Measurements from ENCODE around the gene EIF4EBP2. TPM values are rescaled to one million over a fixed set of nuclear protein-coding genes. Genes with fewer than 3 reads are reported as not detected.

EIF4EBP2 gene
- total RNA-seq, 1 donor from 2014 or later, result 137 TPM

GRCh38 chr10:70378122-70378521, 25.8 kb upstream of the EIF4EBP2 start:
- DNase-seq (ENCODE audit: low spot score), result no peak

DNA sequence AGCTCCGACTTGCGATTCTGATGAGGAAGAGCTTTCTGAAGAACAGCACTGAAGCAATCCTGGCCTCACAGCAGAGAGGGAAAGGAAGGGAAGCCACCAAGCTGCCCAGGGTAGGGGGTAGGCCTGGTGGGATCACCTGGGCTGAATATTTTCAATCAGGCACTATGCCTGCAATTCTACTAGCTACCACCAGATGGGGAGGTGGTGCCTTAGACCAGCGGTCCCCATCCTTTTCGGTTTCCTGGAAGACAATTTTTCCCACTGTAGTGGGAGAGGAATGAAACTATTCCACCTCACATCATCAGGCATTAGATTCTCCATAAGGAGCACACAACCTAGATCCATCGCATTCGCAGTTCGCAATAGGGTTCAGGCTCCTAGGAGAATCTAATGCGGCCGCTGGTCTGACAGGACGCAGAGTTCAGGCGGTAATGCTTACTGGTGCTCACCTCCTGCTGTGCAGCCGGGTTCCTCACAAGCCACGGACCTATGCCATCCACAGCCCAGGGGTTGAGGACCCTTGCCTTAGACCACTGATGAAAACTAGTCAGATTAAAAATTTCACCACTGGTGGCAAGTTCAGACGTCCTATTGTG, 24.3 kb upstream of the EIF4EBP2 start:
- no peak for DNase-seq (ENCODE audit: low spot score)

GRCh38 chr10:70380350-70381135, 23.4 kb upstream of the EIF4EBP2 start:
- no peak for DNase-seq (ENCODE audit: low spot score)

DNA sequence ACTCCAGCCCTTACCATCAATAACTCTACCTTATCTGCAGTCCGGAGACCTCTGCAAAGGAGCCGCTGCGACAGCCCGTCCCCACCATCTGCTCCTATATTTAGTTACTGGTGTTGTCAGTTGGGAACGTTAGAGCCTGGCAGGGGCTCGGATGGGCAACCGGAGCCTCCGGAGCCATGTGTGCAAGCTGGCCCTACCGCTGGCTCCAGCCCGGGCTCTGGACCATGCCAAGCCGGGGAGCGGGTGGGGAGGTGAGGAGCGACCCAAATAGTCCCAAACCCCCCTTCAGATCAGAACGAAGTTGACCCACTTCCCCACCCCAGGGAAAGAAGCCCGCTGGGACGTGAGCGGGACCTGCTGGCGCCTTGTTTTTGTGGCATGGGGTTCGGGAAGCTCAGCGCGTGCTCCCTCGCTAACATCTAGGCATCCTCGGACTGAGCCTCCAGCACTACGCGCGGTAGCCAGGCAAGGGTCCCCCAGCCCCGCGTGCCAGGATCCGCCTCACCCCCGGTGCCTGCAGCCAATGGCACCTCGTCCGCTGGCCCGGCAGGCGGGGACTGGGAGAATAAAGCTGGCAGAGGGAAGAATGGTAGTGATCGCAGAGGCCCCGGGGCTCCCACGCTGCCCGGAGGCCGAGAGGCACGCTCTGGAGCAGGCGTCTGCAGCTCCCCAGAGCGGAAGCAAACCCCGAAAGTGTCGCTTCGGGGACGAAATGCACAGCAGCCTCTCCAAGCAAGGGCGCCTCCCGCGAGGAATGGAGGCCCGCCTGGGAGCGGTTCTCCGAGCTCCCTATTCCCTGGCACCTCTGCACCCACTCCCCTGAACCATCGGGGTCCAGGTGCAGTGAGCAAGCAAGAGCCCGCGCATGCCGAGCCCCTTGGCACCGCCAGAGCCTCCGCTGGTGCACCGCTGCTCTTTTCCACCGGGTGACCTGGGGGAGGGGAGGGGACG, 22.2 kb upstream of the EIF4EBP2 start:
- no peak for DNase-seq (ENCODE audit: low spot score)

DNA sequence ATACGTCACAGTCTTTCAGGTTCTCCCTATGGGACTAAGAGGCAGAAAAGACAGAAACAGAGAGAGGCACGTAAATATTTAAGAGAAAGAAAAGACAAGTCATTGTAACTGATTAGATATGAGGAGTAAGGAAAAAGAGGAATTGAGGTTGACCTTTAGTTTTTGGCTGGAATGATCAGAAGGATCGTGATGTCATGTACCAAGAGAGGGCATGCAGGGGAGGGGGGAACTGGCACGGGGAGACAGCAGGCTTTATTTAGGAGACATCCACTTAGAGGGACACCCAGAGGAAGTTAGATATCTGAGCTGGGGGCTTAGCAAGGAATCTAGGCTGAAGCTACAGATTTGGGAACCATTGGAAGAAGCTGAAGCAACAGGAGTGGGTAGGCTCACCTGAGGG, 12.3 kb upstream of the EIF4EBP2 start:
- DNase-seq (ENCODE audit: low spot score), result no peak

GRCh38 chr10:70396140-70396539, 7.8 kb upstream of the EIF4EBP2 start:
- DNase-seq (ENCODE audit: low spot score), result no peak

- DNase-seq (ENCODE audit: low spot score), result no peak
Observed at GRCh38 chr10:70399177-70399576, 4.8 kb upstream of the EIF4EBP2 start.

DNA sequence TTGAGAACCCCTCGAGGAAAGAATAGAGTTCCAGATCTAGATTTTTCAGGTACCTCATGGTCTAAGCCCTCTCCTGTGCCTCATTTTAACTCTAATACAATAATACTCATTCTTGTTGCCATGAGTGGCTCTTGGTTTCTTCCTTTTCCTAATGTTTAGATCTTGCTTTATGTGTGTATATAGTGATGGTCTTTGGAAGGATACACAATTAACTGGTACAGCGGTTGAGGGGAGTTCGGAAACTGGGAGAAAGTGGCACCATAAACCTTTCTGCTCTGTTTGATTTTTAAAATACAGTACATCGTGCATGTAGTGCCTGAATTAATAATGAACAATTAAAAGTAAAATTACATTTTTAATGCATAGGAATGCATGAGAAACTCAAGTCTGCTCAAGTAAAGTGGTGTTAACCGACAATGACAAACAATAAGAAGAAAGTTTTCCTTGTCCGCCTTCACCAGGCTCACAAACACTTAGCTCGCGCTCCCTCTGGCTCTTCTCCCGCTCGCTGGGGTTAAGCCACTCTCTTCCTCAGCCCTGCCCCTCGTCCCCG, 386 bp upstream of the EIF4EBP2 start:
- DNase-seq (ENCODE audit: low spot score), result no peak

GRCh38 chr10:70404787-70405036, 767 bp downstream of the EIF4EBP2 start:
- DNase-seq (ENCODE audit: low spot score), result no peak

DNA sequence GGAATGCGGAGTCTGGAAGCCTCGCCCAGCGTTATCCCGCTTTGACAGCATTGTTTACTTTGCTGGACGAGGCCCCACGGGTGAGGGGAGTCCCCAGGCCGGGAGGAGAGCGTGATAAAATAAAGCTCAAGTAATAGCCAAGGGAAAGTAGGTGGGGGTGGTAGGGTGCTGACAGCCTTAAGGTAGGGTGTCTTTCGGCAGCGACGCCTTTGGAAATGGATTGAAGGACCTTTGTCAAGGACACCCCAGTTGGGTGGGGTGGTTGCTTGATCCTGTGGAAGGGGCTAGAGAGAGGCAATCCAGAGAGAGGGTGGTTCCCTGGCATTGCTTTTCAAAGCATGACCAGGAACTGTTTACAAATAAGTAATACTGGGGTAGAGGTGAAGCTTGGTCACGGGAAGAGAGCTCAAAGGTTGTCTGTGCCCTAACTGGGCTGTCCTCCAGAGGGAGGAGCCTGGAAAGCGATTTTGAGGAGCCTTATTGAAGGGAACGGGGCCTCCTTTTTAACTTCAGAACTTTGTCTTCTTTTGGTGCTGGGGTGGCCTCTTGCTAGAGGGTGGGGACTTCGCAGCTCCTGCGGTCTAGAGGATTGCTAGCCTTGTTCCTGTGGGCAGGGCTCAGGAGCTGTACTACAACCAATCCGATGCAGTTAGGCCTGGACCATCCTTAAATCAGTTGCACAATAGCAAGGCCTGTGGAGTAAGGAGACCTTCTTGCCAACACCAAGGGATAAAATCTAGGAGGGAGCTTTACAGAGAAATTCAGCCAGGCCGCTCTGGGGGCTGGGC, 1.3 kb downstream of the EIF4EBP2 start:
- no peak for DNase-seq (ENCODE audit: low spot score)

DNA sequence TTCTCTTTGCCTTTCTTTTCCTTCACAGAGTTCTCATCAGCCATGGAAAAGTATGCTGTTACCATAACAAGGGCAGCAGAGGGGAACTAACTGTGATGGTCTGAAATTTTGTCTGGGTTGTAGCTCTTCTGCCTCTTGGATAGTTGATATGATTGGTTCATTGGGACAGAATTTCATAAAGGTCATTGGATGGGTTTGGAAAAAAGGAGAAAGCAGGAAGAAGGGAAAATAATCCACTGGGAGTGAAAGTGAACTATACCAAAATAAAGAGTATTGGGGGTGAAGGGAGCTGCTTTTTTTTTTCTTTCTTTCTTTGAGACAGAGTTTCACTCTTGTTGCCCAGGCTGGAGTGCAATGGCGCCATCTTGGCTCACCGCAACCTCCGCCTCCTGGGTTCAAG, 5.8 kb downstream of the EIF4EBP2 start:
- DNase-seq (ENCODE audit: low spot score), result no peak

DNA sequence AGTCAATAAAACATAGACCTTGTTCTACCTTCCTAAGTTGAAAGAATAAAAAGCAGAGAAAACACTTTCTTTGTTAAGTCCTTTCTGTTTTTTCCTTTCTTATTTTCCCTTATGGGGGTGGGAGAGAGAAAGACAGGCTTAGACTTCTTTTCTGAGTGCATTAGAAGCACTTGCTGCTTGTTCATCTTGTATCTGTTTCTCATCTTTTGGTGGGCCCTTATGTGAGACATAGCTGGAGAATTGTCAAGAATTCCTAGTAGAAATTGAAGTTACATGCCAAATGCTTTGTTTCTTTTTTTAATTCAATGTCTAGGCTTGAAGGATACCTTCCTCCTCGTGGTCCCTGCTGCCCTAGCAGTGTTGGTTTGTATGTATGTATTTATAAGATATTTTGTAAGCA, 6.7 kb downstream of the EIF4EBP2 start:
- no peak for DNase-seq (ENCODE audit: low spot score)

DNA sequence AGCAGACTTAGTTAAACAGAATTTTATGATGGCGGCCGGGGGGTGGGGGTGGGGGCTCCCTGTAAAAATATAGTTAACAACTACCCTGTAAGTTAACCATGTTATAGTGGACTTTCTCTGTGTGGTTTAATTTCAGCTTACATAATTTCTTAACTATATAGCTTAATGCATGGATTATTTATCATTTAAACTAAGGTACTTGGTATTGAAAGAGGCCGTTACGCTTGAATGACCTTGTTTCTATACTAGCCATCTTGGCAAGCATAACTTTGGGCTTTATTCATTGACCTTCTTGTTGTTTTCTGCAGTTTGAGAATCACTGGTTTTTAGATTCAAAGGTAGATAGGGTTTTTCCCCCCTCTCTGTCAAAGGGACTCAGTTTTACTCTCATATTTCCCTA, 8.4 kb downstream of the EIF4EBP2 start:
- DNase-seq (ENCODE audit: low spot score), result no peak

- no peak for DNase-seq (ENCODE audit: low spot score)
Observed at GRCh38 chr10:70417568-70417967, 13.6 kb downstream of the EIF4EBP2 start.

GRCh38 chr10:70418229-70418628, 14.3 kb downstream of the EIF4EBP2 start:
- no peak for DNase-seq (ENCODE audit: low spot score)

DNA sequence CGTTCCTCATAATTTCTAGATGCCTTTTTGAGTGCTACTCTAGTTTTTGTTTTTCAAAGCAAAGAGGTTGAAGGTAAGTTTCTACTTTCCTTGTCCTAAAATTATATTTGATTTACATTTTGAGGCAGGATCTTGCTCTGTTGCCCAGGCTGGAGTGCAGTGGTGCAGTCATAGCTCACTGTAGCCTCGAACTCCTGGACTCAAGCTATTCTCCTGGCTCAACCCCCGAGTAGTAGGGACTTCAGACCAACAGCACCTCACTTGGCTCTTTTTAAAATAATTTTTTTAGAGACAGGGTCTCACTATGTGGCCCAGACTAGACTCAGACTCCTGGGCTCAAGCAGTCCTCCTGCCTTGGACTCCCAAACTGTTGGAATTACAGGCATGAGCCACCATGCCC, 14.8 kb downstream of the EIF4EBP2 start:
- no peak for DNase-seq (ENCODE audit: low spot score)

GRCh38 chr10:70424320-70424719, 20.4 kb downstream of the EIF4EBP2 start:
- DNase-seq (ENCODE audit: low spot score), result no peak

DNA sequence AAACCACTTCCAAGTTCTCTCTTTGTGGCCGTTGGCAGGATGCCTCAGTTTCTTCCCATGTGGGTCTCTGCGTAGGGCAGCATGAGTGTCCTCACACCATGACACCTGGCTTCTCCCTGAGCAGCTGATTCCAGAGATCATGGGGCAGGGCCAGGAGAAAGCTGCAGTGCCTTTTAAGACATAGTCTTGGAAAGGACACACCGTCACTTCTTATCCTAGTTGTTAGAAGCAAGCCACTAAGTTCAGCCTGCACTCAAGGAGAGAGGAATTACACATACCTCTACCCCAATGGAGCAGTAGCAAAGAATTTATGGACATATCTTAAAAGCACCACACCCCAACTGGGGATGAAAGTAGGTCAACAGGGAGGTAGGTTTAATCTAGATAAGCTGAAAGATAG, 21.2 kb downstream of the EIF4EBP2 start:
- no peak for DNase-seq (ENCODE audit: low spot score)

DNA sequence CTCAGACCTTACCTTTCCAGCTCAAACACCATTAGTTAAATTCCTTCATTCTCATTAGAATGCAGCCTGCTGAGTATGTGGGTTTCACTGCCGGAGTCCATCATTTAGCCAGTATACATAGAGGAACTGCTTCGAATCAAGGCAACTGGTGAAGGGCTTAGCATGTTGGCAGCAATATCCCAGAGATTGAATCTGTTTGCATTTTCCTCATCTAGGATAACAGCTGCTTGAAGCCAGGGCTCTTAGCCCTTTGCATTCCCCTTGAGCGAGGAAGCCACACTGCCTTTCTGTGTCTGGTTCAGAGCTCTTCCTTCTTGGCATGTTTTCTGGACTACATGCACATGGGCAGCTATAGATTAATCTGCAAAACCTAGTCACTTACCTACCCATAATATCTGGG, 22.9 kb downstream of the EIF4EBP2 start:
- DNase-seq (ENCODE audit: low spot score), result no peak

DNA sequence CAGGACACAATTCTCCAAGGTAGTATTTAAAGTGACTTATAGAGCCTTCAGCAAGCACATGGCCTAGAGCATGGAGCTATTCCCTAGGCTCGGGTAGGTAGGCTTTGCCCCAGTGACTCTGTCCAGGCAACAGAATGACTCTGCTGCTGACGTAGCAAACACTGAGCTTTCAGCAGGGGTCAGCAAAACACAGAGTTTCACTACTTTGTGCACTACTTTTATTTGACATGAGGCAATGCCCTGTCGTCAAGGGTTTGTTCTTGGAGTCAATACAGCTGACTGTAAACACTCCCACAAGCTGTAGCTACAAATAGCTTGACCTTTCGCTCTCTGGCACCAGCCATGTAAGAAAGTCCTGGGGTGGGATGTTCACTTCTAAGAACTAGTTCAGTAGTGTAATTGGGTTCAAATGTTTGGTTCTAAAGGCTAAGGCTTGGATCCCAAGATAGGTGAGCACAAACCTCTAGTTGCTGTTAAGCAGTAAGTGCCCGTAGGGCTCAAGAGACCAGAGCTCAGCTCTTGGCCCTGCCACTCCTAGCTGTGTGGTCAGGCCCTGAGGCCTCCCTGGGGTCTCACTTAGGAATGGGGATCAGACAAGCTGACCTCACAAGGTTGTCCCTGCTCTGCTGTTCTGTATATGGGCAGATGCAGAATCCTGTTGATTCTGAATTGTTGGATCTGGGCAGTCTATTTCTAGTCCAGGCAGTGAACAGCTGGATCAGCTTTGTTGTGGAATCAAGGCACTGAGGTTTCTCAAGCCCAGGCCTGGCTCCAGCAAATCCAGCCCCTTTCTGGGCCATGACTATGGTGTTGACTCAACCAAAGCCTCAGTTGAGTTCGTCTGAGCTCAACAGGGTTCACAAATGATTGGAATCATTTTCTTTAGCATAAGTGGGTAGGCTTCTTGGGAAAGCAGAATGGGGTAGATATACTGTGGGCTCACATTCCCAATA, 26.8 kb downstream of the EIF4EBP2 start:
- DNase-seq (ENCODE audit: low spot score), result no peak

All from mesenteric fat pad (tissue), 1 donor.